Osteoblast (primary cell): ENCODE results near the gene GRIN2C. TPM values are rescaled to one million over a fixed set of nuclear protein-coding genes. Genes with fewer than 3 reads are reported as not detected.

ENCODE experiments used
- DNase-seq: peaks from one replicate; pipeline ENCODE4 v3.0.0; 2011; ENCODE audit warnings: low spot score, mixed read lengths; ENCODE audit not compliant: insufficient read length; ENCODE audit errors: missing footprints
- H2AFZ ChIP-seq: 2 replicates; pipeline ENCODE4 v1.6.0; 2011; ENCODE audit warnings: mild to moderate bottlenecking, low read length
- H3K27ac ChIP-seq: 2 replicates; pipeline ENCODE4 v1.5.1; 2011; ENCODE audit warnings: mild to moderate bottlenecking, low read depth, low read length, moderate library complexity
- H3K27me3 ChIP-seq: 2 replicates; pipeline ENCODE4 v1.6.0; 2012; ENCODE audit warnings: mild to moderate bottlenecking, control low read depth, inconsistent platforms, low read length, moderate library complexity; ENCODE audit not compliant: insufficient read depth
- H3K36me3 ChIP-seq: 2 replicates; pipeline ENCODE4 v1.5.1; 2011; ENCODE audit warnings: mild to moderate bottlenecking, low read length, control low read depth, moderate library complexity; ENCODE audit not compliant: insufficient read depth
- H3K4me1 ChIP-seq: 2 replicates; pipeline ENCODE4 v1.5.1; 2011; ENCODE audit warnings: mild to moderate bottlenecking, low read length, control low read depth, moderate library complexity; ENCODE audit not compliant: insufficient read depth
- H3K4me2 ChIP-seq: 2 replicates; pipeline ENCODE4 v1.6.0; 2011; ENCODE audit warnings: mild to moderate bottlenecking, low read length; ENCODE audit not compliant: insufficient read depth
- H3K4me3 ChIP-seq: fragments of 200-600 bp; sonication (generic); 3 replicates; pipeline ENCODE4 v1.5.1; 2012; ENCODE audit warnings: mild to moderate bottlenecking, low read length, inconsistent platforms; ENCODE audit not compliant: insufficient read depth
- H3K79me2 ChIP-seq: 2 replicates; pipeline ENCODE4 v1.6.0; 2012; ENCODE audit warnings: mild to moderate bottlenecking, low read length, control low read depth, inconsistent platforms; ENCODE audit not compliant: insufficient read depth
- H3K9me3 ChIP-seq: 2 replicates; pipeline ENCODE4 v1.5.1; 2011; ENCODE audit warnings: low read depth, low read length, control low read depth
- H4K20me1 ChIP-seq: 2 replicates; pipeline ENCODE4 v1.6.0; 2012; ENCODE audit warnings: mild to moderate bottlenecking, low read length, control low read depth; ENCODE audit not compliant: insufficient read depth
- CTCF ChIP-seq: IDR thresholded peaks from 2 replicates; pipeline ENCODE4 v1.5.1; 2011; ENCODE audit warnings: mild to moderate bottlenecking, low read depth, low read length, moderate library complexity; ENCODE audit errors: extremely low read depth
- total RNA-seq: library from RNA; depleted of rRNA; stranded (reverse); fragments of >200 nt; gene quantifications from 2 replicates; pipeline ENCODE4 v1.2.3, GENCODE V29; 2012

Gene GRIN2C
- total RNA-seq, 1 donor = 0.72 TPM

- H4K20me1 ChIP-seq = peaks cover 4% of the 10 kb centered on the region
Observed at GRCh38 chr17:74873037-74873873, 13.6 kb upstream of the GRIN2C start.

DNA sequence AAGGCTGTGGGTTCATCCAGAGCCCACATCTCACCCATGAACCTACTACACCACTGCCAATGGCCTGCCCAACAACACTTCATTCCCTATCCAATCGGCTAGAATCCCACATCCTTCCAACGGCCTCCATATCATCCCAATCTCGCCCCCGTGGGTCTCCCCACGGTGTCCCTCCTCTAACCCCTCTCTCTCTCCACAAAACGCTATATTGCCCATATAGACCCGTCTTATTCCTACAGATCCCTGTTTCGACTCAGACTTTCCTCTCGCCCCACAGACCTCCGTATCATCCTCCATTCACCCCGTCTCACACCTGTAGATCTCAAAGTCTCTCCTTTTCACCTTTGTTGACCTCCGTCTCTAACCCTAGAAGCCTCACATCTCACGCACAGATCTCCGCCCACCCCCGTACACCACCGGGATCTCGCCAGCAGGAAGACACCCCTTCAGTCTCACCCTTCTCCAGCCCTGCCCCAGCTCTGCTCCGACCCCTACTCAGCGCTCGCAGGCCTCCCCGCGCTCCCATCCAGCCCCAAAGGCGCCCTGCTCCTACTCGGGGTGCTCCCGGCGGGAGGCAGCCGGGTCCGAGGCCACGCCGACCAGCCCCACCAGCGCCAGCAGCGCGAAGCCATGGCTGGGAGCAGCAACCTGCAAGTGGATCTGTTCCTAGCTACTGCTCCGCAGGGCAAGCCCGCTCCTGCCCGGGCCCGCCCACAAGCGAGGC lies 12.8 kb upstream of the GRIN2C start, which contains the start of gene FDXR:
TSS of gene FDXR (minus strand) at position 682 of the 724 bp plus-strand sequence. CDS start at position 632, 50 bp downstream.
- H3K9me3 ChIP-seq = no peaks in the 10 kb centered on the region
- H3K27me3 ChIP-seq = no peaks in the 10 kb centered on the region
- no peak for DNase-seq
- H3K27ac ChIP-seq = peak within 1 kb of the TSS; percentile 80
- peak within 1 kb of the TSS; percentile 78 for H2AFZ ChIP-seq
- peaks cover 4% of the 10 kb centered on the region for H4K20me1 ChIP-seq
- no peak for TF ChIP-seq CTCF
- peak within 1 kb of the TSS; percentile 84 for H3K4me3 ChIP-seq
- no peaks in the 10 kb centered on the region for H3K36me3 ChIP-seq
- peaks cover 12% of the 10 kb centered on the region for H3K79me2 ChIP-seq
- peaks cover 26% of the 10 kb centered on the region for H3K4me1 ChIP-seq
- peak within 1 kb of the TSS; percentile 86 for H3K4me2 ChIP-seq

More at GRCh38 chr17:74873037-74873873, 13.6 kb upstream of the GRIN2C start:
- no peaks in the 10 kb centered on the region for H3K9me3 ChIP-seq
- H3K4me3 ChIP-seq = peak overlapping the region; percentile 84
- H2AFZ ChIP-seq = peak overlapping the region; percentile 78
- H3K79me2 ChIP-seq = peaks cover 12% of the 10 kb centered on the region
- H3K36me3 ChIP-seq = no peaks in the 10 kb centered on the region
- H3K4me2 ChIP-seq = peak overlapping the region; percentile 86
- H3K4me1 ChIP-seq = peaks cover 26% of the 10 kb centered on the region
- peak; percentile 100 for DNase-seq
- peak overlapping the region; percentile 80 for H3K27ac ChIP-seq
- TF ChIP-seq CTCF = no peak
- peaks cover under 1% of the 10 kb centered on the region for H3K27me3 ChIP-seq

GRCh38 chr17:74871356-74872076 lies 11.8 kb upstream of the GRIN2C start:
- no peak overlapping the region for H3K27ac ChIP-seq
- H3K4me1 ChIP-seq = peaks cover 26% of the 10 kb centered on the region
- H3K4me3 ChIP-seq = peak overlapping the region; percentile 84
- peaks cover 4% of the 10 kb centered on the region for H4K20me1 ChIP-seq
- no peak for TF ChIP-seq CTCF
- no peaks in the 10 kb centered on the region for H3K36me3 ChIP-seq
- no peak for DNase-seq
- H3K9me3 ChIP-seq = no peaks in the 10 kb centered on the region
- peaks cover 12% of the 10 kb centered on the region for H3K79me2 ChIP-seq
- no peak overlapping the region for H2AFZ ChIP-seq
- no peaks in the 10 kb centered on the region for H3K27me3 ChIP-seq
- peak overlapping the region; percentile 82 for H3K4me2 ChIP-seq
